NCI-H526 (cell line): ENCODE results near the gene PRKAR1B.
A peak's percentile ranks its signal among the peaks of the same experiment; 100 is the strongest.

Experiments used
- DNase-seq, 2 experiments: peaks; one replicate each; lab custom pipeline; 2025; lab: John Stamatoyannopoulos, UW

Gene PRKAR1B

GRCh38 chr7:721619-722248 is 5.3 kb downstream of the PRKAR1B start:
- DNase-seq = no peak

- no peak for DNase-seq
These were observed 10.4 kb downstream of the PRKAR1B start for GRCh38 chr7:716636-717035.

GRCh38 chr7:716222-716621 is 10.9 kb downstream of the PRKAR1B start:
- no peak for DNase-seq

GRCh38 chr7:714251-714671 is 12.8 kb downstream of the PRKAR1B start:
- DNase-seq = no peak

- no peak for DNase-seq
These were observed 13.4 kb downstream of the PRKAR1B start for GRCh38 chr7:713488-714230.

GRCh38 chr7:713139-713457 is 14.0 kb downstream of the PRKAR1B start:
- no peak for DNase-seq

- peak in 1 of 2 experiments; percentile 27 for DNase-seq
These were observed 14.5 kb downstream of the PRKAR1B start for GRCh38 chr7:712381-713138.

GRCh38 chr7:711922-712380 is 15.1 kb downstream of the PRKAR1B start:
- DNase-seq = peak in 1 of 2 experiments; percentile 12

GRCh38 chr7:711093-711921 is 15.8 kb downstream of the PRKAR1B start:
- DNase-seq = no peak

GRCh38 chr7:710161-710560 is 16.9 kb downstream of the PRKAR1B start:
- no peak for DNase-seq

GRCh38 chr7:707296-708000 is 19.6 kb downstream of the PRKAR1B start:
- no peak for DNase-seq

GRCh38 chr7:706721-707120 is 20.4 kb downstream of the PRKAR1B start:
- DNase-seq = no peak

GRCh38 chr7:703049-703448 is 24.0 kb downstream of the PRKAR1B start:
- no peak for DNase-seq

GRCh38 chr7:701086-701671 is 25.9 kb downstream of the PRKAR1B start:
- DNase-seq = no peak

- DNase-seq = no peak
These were observed 27.5 kb downstream of the PRKAR1B start for GRCh38 chr7:699476-700170.

GRCh38 chr7:698515-699475 is 28.3 kb downstream of the PRKAR1B start:
- peak in 1 of 2 experiments; percentile 53 for DNase-seq

- no peak for DNase-seq
These were observed 30.1 kb downstream of the PRKAR1B start for GRCh38 chr7:696812-697551.

- no peak for DNase-seq
These were observed 30.7 kb downstream of the PRKAR1B start for GRCh38 chr7:696426-696811.

GRCh38 chr7:693280-693679 is 33.8 kb downstream of the PRKAR1B start:
- DNase-seq = no peak
